KOPT-K1 (cell line): ENCODE measurements around the gene OSBPL10.

ENCODE experiments used
- H3K27ac ChIP-seq: fragments of 200-600 bp; sonication (generic); 2 replicates; pipeline ENCODE4 v1.5.1; 2016; ENCODE audit warnings: antibody characterized with exemption, mild to moderate bottlenecking, low read depth, low read length; ENCODE audit not compliant: poor library complexity, severe bottlenecking
- H3K36me3 ChIP-seq: fragments of 200-600 bp; sonication (generic); 2 replicates; pipeline ENCODE4 v1.5.1; 2017; ENCODE audit warnings: antibody characterized with exemption, mild to moderate bottlenecking, low read length, moderate library complexity; ENCODE audit not compliant: insufficient read depth
- H3K9me3 ChIP-seq: fragments of 200-600 bp; sonication (generic); 2 replicates; pipeline ENCODE4 v1.5.1; 2017; ENCODE audit warnings: antibody characterized with exemption, low read length, mild to moderate bottlenecking; ENCODE audit not compliant: insufficient read depth, poor library complexity, severe bottlenecking

The OSBPL10 gene

DNA sequence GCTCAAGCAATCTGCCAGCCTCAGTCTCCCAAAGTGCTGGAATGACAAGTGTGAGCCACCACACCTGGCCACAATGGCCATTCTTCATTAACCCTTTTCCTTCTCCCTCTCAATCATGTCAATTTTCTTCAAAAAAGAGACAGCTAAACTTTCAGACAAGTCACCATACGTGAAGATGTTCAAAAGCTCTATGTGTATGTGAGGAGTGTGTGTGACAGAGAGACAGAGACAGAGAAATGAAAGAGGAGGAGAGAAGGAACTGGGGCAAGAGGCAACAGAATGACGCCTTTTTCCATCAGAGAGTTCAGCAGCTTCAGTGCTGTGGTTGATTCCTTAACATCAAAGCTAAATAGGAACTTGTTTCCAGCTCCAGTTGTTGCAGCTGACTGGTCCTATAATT is 27.4 kb downstream of the OSBPL10 start:
- H3K27ac ChIP-seq = no peak overlapping the region
- H3K9me3 ChIP-seq = peaks cover 15% of the 10 kb centered on the region
- no peaks in the 10 kb centered on the region for H3K36me3 ChIP-seq

- Histone ChIP-seq H3K27ac (no peak overlapping the region), H3K36me3 (no peaks in the 10 kb centered on the region), H3K9me3 (peaks cover 15% of the 10 kb centered on the region)
Observed at GRCh38 chr3:31953091-31953490, 28.0 kb downstream of the OSBPL10 start.

DNA sequence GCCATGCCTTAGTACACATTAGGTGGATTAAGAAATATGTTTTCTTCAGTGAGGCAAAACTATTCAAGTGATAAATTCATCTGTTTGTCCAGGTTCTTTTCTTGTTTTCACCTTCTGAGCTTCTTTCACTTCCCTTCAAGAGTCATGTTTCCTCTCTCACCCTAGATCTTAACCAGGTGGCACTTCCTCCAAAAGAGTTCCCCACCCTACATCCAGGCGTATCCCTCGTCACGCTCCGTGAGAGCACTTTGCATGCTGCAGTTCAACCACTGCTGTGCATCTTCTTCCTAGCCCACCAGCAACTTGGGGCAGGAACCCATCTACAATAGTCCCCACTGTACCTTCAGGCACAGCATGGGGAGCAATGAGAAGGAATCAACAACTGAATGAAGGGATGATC is 28.9 kb downstream of the OSBPL10 start:
- H3K27ac ChIP-seq = no peak overlapping the region
- no peaks in the 10 kb centered on the region for H3K36me3 ChIP-seq
- peaks cover 15% of the 10 kb centered on the region for H3K9me3 ChIP-seq

DNA sequence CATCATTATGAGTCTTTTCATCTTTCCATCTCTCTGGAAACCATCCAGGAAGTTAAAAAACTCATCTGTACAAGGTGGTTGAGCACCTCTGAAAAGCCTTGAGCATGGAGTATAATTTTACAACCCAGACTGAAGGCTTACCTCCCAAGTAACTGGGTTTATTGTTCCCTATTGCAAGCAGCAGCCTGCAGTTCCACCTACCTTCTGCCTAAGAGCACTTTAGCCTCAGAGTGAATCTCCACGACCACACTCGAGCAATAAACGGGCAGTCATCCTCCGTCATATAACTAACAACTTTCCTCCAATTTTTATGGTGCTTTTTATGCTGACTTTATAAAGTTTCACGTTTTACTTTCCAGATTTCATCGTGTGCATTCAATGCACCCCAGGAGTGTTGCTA is 32.8 kb downstream of the OSBPL10 start:
- H3K36me3 ChIP-seq = no peaks in the 10 kb centered on the region
- no peak overlapping the region for H3K27ac ChIP-seq
- H3K9me3 ChIP-seq = no peaks in the 10 kb centered on the region

DNA sequence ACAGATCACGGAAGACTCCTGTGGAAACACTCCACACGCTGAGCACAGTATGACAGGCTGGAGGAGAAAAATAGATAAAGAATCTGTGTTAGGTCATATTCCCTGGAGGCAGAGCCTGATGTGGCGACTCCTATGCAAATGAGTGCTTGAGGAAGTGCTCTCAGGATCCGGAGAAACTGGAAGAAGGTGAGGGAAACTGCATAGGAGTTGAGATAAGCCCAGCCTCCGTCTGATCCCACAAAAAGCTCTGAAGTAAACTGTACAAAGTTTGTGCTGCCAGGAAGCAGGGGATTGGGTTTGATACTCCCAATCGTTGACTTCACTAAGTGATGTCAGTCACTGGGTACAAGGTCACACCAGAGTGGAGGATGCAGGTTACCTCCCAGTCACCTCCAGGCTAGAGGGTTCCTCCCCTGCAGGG is 33.4 kb downstream of the OSBPL10 start:
- no peaks in the 10 kb centered on the region for H3K9me3 ChIP-seq
- no peak overlapping the region for H3K27ac ChIP-seq

DNA sequence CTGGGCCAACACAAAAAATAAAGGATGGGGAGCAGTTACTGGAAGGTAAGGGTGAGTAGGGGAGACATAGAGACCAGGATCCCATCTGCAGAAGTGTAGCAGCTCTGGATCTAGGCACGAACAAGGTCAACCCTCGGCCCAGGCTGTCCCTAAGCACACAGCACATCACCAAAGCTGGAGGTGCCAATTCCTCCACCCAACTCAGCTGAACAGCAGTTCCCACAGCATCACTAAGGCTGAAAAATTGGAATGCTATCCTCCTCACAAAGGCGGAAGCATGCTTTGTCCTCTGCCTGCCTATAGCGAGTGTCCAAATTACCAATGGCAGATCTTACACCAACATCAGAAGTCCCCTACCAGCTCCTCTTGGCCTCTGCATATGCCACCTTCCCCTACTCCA is 33.9 kb downstream of the OSBPL10 start:
- no peaks in the 10 kb centered on the region for H3K36me3 ChIP-seq
- H3K9me3 ChIP-seq = no peaks in the 10 kb centered on the region
- H3K27ac ChIP-seq = no peak overlapping the region

More for the DNA sequence above, 33.4 kb downstream of the OSBPL10 start:
- H3K36me3 ChIP-seq = no peaks in the 10 kb centered on the region

GRCh38 chr3:31946484-31947081 is 34.5 kb downstream of the OSBPL10 start:
- Histone ChIP-seq H3K9me3 (no peaks in the 10 kb centered on the region), H3K36me3 (no peaks in the 10 kb centered on the region), H3K27ac (no peak overlapping the region)

DNA sequence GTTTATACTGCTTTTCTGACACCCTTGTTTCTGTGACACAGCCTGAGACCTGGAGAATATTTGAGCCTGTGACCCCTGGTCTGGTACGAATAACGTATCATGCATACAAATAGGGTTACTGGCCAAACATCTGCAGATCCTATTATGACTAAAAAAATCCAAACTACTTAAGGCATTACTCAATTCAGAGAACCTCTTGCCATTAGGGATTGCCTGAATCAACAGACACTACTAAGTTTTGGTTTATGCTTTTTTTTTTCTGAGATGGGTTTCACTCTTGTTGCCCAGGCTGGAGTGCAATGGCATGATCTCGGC is 35.4 kb downstream of the OSBPL10 start:
- no peaks in the 10 kb centered on the region for H3K9me3 ChIP-seq
- no peaks in the 10 kb centered on the region for H3K36me3 ChIP-seq
- no peak overlapping the region for H3K27ac ChIP-seq

- no peak overlapping the region for H3K27ac ChIP-seq
- no peaks in the 10 kb centered on the region for H3K36me3 ChIP-seq
- H3K9me3 ChIP-seq = no peaks in the 10 kb centered on the region
Observed at GRCh38 chr3:31943041-31943440, 38.0 kb downstream of the OSBPL10 start.

- Histone ChIP-seq H3K36me3 (no peaks in the 10 kb centered on the region), H3K9me3 (no peaks in the 10 kb centered on the region), H3K27ac (no peak overlapping the region)
Observed at GRCh38 chr3:31942446-31942845, 38.6 kb downstream of the OSBPL10 start.

DNA sequence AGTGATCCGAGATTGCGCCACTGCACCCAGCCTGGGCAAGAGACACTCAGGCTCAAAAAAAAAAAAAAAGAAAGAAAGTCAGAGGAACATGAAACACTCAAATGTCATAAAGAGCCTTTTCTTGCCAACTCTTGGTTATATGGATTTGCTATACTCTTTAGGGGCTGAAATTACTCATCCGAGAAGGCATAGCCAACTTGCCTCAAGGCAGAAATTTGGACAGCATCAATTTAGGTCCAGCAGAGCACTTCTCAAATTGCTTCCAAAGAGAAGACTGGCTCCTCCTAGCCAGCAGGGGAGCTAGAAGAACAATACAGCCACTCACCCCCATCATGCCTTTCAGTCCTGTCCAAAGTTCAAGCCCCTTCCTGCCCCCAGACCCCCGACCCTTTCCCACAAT is 43.8 kb downstream of the OSBPL10 start:
- Histone ChIP-seq H3K9me3 (no peaks in the 10 kb centered on the region), H3K36me3 (no peaks in the 10 kb centered on the region), H3K27ac (no peak overlapping the region)

GRCh38 chr3:31936420-31937060 is 44.5 kb downstream of the OSBPL10 start:
- Histone ChIP-seq H3K36me3 (no peaks in the 10 kb centered on the region), H3K27ac (no peak overlapping the region), H3K9me3 (no peaks in the 10 kb centered on the region)

DNA sequence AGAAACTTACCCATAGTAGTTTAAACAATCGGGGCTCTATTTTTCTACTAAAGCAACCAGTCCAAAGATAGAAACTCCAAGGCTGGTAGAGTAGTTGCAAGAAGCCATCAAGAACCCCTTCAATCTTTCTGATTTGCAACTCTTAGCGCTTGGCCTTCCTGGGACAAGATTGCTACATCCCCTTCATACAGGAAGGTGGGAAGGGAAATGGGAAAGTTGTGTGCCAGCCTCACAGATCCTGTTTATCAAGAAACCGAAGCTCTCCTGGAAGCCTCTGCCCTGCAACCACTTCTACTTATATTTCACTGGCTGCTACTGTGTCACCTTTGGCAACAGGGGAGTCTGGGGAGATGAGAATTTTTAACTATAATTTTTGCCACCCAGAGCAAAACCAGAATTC is 46.2 kb downstream of the OSBPL10 start:
- no peak overlapping the region for H3K27ac ChIP-seq
- no peaks in the 10 kb centered on the region for H3K9me3 ChIP-seq

DNA sequence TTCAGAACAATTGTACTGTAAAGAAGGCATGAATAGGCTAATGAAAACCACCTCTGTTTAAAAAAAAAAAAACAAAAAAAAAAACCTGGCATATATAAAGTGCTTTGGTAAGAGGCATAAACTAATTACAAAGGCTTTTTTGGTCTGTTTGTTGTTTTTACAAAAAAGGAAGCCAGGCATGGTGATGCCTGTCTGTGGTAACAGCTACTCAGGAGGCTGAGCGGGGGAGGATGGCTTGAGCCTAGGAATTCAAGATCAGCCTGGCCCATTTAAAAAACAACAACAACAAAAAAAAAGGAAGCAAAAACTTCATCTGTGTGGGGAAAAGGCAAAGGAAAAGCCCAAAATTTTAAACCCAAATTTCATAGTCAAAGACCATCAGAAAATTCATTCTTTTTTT is 47.0 kb downstream of the OSBPL10 start:
- H3K9me3 ChIP-seq = no peaks in the 10 kb centered on the region
- no peaks in the 10 kb centered on the region for H3K36me3 ChIP-seq
- no peak overlapping the region for H3K27ac ChIP-seq

More for the DNA sequence above, 46.2 kb downstream of the OSBPL10 start:
- H3K36me3 ChIP-seq = no peaks in the 10 kb centered on the region

DNA sequence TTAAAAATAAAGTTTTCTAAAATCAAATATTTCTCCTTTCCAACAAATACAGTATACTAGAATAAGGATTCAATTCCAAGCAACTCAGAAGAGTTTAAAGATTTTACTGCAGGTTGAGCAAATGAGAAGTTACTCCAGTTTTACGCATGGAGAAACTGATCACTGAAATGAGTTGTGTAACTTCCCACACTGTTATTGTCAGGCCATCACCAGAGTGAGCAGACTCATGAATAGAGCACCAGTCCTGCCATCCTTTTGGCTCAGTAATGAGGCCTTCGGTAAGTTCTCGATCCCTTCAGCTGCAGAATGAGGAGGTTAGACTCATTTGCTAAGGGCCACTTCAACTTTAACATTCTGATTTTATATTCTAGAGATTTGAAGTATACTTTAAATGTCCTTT is 48.1 kb downstream of the OSBPL10 start:
- H3K27ac ChIP-seq = no peak overlapping the region
- no peaks in the 10 kb centered on the region for H3K36me3 ChIP-seq
- H3K9me3 ChIP-seq = no peaks in the 10 kb centered on the region

- Histone ChIP-seq H3K27ac (no peak overlapping the region), H3K9me3 (no peaks in the 10 kb centered on the region), H3K36me3 (no peaks in the 10 kb centered on the region)
Observed at GRCh38 chr3:31929826-31930502, 51.1 kb downstream of the OSBPL10 start.
